GM12892 (cell line): ENCODE data around the gene MYLIP.

Source experiments
- POLR2AphosphoS5 ChIP-seq: IDR thresholded peaks from 2 replicates; pipeline ENCODE4 v1.6.1; 2011; ENCODE audit warnings: low read depth, low read length, control low read depth
- TAF1 ChIP-seq: IDR thresholded peaks from 2 replicates; pipeline ENCODE4 v1.6.1; 2011; ENCODE audit warnings: low read depth, mild to moderate bottlenecking, control low read depth, low read length, borderline replicate concordance

DNA sequence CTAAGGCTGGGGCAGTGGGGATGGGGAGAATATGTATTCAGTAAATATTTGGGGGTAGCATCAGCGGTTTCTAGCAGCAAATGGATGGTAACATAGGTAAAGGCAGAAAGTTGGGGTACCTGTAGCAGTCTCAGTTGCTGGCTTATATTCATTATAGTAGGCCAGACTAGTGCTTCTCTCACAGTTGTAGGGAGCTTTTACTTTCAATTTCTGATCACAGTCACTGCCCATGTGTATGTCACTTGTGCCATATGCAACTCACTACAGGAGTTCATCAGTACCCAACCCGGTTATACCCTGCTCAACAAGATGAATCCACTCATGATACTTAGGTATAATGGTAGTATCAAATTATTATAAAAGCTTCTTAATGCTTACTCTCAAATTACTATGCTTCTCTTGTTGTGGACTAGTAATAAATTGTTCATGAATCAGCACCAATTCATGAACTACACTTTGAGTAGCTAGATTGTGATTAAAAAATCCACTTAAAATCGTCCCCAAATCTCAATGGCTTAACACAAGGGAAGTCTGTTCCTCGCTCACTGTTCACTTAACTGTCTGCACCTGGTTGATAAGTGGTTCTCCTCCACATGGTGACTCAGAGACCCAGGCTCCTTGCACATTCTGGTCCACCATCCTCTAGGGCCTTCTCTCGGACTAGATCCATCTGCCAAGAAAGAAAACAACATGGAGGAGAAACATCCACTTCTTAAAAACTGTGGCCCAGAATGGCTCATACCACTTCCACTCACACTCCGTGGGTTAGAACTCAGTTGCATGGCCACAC is 31.3 kb upstream of the MYLIP start:
- TF ChIP-seq TAF1 (no peak), POLR2AphosphoS5 (no peak)
